Vagina (tissue), 2 donors: Measurements from ENCODE around the gene CXorf38.

ENCODE experiments used
- CTCF ChIP-seq, 3 experiments: fragments of 450-650 bp in 2 of 3; fragments of 200-600 bp in 1 of 3; sonication (generic) in 1 of 3; IDR thresholded peaks; one replicate each; pipeline ENCODE4 v1.5.1; 2017 to 2019; ENCODE audit warnings: antibody characterized with exemption in 3 of 3, mild to moderate bottlenecking in 2 of 3, moderate library complexity in 2 of 3
- POLR2A ChIP-seq, 2 donors: fragments of 450-650 bp; IDR thresholded peaks; one replicate each; pipeline ENCODE4 v1.6.1; 2017; ENCODE audit warnings: antibody characterized with exemption in 2 of 2, mild to moderate bottlenecking in 2 of 2, moderate library complexity in 2 of 2

GRCh38 chrX:40607381-40607780 is 40.0 kb downstream of the CXorf38 start:
- TF ChIP-seq CTCF (IDR thresholded peaks at IDR 0.05): no peak
- no peak for TF ChIP-seq POLR2A (IDR thresholded peaks at IDR 0.05)
